HepG2 (cell line): ENCODE results near the gene ACACA. TPM values are rescaled to one million over a fixed set of nuclear protein-coding genes. Genes with fewer than 3 reads are reported as not detected.

ENCODE experiments used
- DR1 ChIP-seq: sonication (generic); formaldehyde crosslinking; IDR thresholded peaks from 2 replicates; pipeline ENCODE4 v1.8.0; 2021; ENCODE audit warnings: mild to moderate bottlenecking, missing genetic modification reagents, inconsistent platforms
- HOXA3 ChIP-seq: sonication (generic); formaldehyde crosslinking; IDR thresholded peaks from 2 replicates; pipeline ENCODE4 v1.5.0; 2020; ENCODE audit warnings: missing genetic modification reagents
- ISL2 ChIP-seq: sonication (generic); formaldehyde crosslinking; IDR thresholded peaks from 2 replicates; pipeline ENCODE4 v1.5.0; 2020; ENCODE audit warnings: missing genetic modification reagents
- NCOR1 ChIP-seq: fragments of 200-600 bp; sonication (generic); IDR thresholded peaks from 2 replicates; pipeline ENCODE4 v1.7.0; 2017; ENCODE audit warnings: antibody characterized with exemption, low read length, borderline replicate concordance
- RARA ChIP-seq: IDR thresholded peaks from 2 replicates; pipeline ENCODE4 v1.6.1; 2016; ENCODE audit warnings: missing genetic modification reagents, missing compliant biosample characterization
- SAP130 ChIP-seq: IDR thresholded peaks from 2 replicates; pipeline ENCODE4 v1.6.1; 2016; ENCODE audit warnings: low read depth
- TCF12 ChIP-seq, 2 experiments: fragments of 450-650 bp in 1 of 2; sonication (generic) in 1 of 2; formaldehyde crosslinking in 1 of 2; IDR thresholded peaks; 2 replicates each; pipeline versions ENCODE4 v1.6.1 to v1.8.0; 2017 to 2022; ENCODE audit warnings: antibody characterized with exemption in 1 of 2, mild to moderate bottlenecking in 1 of 2, missing genetic modification reagents in 1 of 2, moderate library complexity in 1 of 2
- ZFP1 ChIP-seq: IDR thresholded peaks from 2 replicates; pipeline ENCODE4 v1.6.1; 2016
- ZFYVE20 ChIP-seq: sonication (generic); formaldehyde crosslinking; IDR thresholded peaks from 2 replicates; pipeline ENCODE4 v1.8.0; 2023; ENCODE audit warnings: low read depth, mild to moderate bottlenecking, moderate library complexity, missing genetic modification reagents, borderline replicate concordance
- ZKSCAN1 ChIP-seq: fragments of 150-350 bp; IDR thresholded peaks from 2 replicates; pipeline ENCODE4 v1.6.1; 2014; ENCODE audit warnings: low read length
- ZNF318 ChIP-seq: sonication (generic); formaldehyde crosslinking; IDR thresholded peaks from 2 replicates; pipeline ENCODE4 v1.4.0; 2020; ENCODE audit warnings: mild to moderate bottlenecking, missing genetic modification reagents
- ZNF660 ChIP-seq: sonication (generic); formaldehyde crosslinking; IDR thresholded peaks from 2 replicates; pipeline ENCODE4 v1.5.1; 2020; ENCODE audit warnings: mild to moderate bottlenecking, low read depth, missing genetic modification reagents, borderline replicate concordance
- ZNF687 ChIP-seq: sonication (generic); formaldehyde crosslinking; IDR thresholded peaks from 2 replicates; pipeline ENCODE4 v1.5.1; 2020; ENCODE audit warnings: mild to moderate bottlenecking, missing genetic modification reagents, moderate library complexity
- ZNF891 ChIP-seq: sonication (generic); formaldehyde crosslinking; IDR thresholded peaks from 2 replicates; pipeline ENCODE4 v1.5.0; 2020; ENCODE audit warnings: mild to moderate bottlenecking, missing genetic modification reagents
- polyA plus RNA-seq, 8 experiments: library from polyadenylated mRNA; depleted of rRNA in 3 of 8; stranded (reverse) in 7 of 8; unstranded in 1 of 8; fragments of >200 nt; fragmentation: Illumina TruSeq in 4 of 8; extraction: Trizol in 4 of 8; gene quantifications; 2 replicates each; pipeline versions ENCODE4 v1.2.1 to v1.2.3, GENCODE V29; 2011 to 2016; ENCODE audit warnings: low read depth in 4 of 8, missing spikeins in 1 of 8, mixed read lengths in 1 of 8; ENCODE audit not compliant: insufficient read depth in 1 of 8
- total RNA-seq, 5 experiments: library from RNA; depleted of rRNA; stranded (reverse); fragments of >200 nt; fragmentation: Illumina TruSeq; extraction: Trizol; gene quantifications; 2 replicates each; pipeline ENCODE4 v1.2.3, GENCODE V29; 2016; ENCODE audit warnings: low read depth in 1 of 5

The ACACA gene
- total and polyA plus RNA-seq, 2 of the 13 experiments (the other 11 are each of a cell fraction or from before 2014, with no cell fraction given) = 39.2 to 47.2 TPM

GRCh38 chr17:37406635-37407461 is at the start of gene ACACA, which contains the start of gene TADA2A (continued):
- no peak for TF ChIP-seq ZNF318 (CRISPR knock-in tag)
- TF ChIP-seq ZFYVE20 (CRISPR knock-in tag) = 0 out of 2 replicates have a peak, but pooled peaks have one; percentile 21
- TF ChIP-seq ZFP1 (CRISPR knock-in tag) = no peak
- 0 out of 2 replicates have a peak, but pooled peaks have one; percentile 30 for TF ChIP-seq DR1 (CRISPR knock-in tag)
- peak; percentile 39; the same call in 1 of the 2 replicates for TF ChIP-seq RARA (CRISPR knock-in tag)
- TF ChIP-seq HOXA3 (CRISPR knock-in tag) = peak; percentile 53; the same call in 1 of the 2 replicates
- peak; percentile 47 for TF ChIP-seq SAP130 (CRISPR knock-in tag)
- TF ChIP-seq TCF12 (IDR thresholded peaks at IDR 0.05) = no peak
- TF ChIP-seq TCF12 (CRISPR knock-in tag; IDR thresholded peaks at IDR 0.05) = 0 out of 2 replicates have a peak, but pooled peaks have one; percentile 23
- 0 out of 2 replicates have a peak, but pooled peaks have one; percentile 50 for TF ChIP-seq ZNF660
- TF ChIP-seq ZNF687 (CRISPR knock-in tag) = peak; percentile 84
- TF ChIP-seq ZNF891 = peak; percentile 92
- TF ChIP-seq ZKSCAN1 = no peak
- TF ChIP-seq ISL2 (CRISPR knock-in tag) = peak; percentile 31
- TF ChIP-seq NCOR1 = peak; percentile 25; the same call in 1 of the 2 replicates
